ENCODE results near the gene IL17RC. TPM values are rescaled to one million over a fixed set of nuclear protein-coding genes. Genes with fewer than 3 reads are reported as not detected.
"Not testable (repeated sequence)": the region's sequence is repeated elsewhere in the genome, so short reads cannot be mapped to it uniquely, and the experiment has no call there.

IL17RC gene
- total and polyA plus RNA-seq, 3 donors from 2014 or later = 12.0 to 26.1 (median 21.0) TPM

DNA sequence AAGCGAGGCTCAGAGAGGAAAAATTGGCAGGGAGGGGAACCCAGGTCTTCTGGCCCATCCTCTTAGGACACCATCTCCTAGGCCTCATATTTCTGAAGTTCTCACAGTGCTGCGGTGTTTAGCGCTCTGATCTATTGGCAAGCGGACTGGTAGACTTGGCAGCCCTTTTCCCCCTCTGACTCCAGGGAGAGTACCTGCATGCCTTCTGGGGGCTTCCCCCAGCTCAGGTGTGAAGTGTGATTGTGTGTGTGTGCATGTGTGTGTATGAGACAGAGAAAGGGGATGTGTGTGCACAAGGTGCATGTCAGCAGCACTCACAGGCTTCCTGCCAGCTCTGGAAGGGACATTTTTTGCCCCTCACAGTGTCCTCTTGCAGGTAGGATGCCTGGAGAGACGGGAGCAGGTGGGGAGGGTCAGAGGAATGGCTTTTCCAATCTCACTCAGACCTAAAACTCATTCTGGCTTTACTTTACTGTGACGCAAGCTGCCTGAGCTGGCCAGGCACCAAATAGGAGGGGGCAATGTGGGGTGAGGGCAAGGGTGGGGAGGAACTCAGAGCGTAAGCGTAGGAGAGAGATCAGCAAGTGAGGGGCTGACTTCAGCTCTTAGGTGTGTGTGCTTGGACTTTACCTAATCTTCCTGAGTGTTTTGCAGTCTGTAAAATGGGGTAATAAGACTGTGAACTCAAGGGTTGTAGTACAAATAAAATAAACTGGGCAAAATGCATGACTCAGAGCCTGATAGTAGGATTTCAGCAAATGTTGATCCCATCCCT, 18.2 kb upstream of the IL17RC start:
- no peaks in the 10 kb centered on the region for H3K27me3 ChIP-seq
- H3K36me3 ChIP-seq (ENCODE audit: low read depth, missing control alignments) = no peaks in the 10 kb centered on the region
- H3K4me3 ChIP-seq = no peak overlapping the region
- no peaks in the 10 kb centered on the region for H3K9me3 ChIP-seq
- intact Hi-C loops (cut with DNase I; ENCODE audit: low total_unique reads) = no loop called here
- WGBS, 2 donors = 78 to 82% methylated on average over 8 of the region's 8 CpGs
- TF ChIP-seq, protein P1, sequence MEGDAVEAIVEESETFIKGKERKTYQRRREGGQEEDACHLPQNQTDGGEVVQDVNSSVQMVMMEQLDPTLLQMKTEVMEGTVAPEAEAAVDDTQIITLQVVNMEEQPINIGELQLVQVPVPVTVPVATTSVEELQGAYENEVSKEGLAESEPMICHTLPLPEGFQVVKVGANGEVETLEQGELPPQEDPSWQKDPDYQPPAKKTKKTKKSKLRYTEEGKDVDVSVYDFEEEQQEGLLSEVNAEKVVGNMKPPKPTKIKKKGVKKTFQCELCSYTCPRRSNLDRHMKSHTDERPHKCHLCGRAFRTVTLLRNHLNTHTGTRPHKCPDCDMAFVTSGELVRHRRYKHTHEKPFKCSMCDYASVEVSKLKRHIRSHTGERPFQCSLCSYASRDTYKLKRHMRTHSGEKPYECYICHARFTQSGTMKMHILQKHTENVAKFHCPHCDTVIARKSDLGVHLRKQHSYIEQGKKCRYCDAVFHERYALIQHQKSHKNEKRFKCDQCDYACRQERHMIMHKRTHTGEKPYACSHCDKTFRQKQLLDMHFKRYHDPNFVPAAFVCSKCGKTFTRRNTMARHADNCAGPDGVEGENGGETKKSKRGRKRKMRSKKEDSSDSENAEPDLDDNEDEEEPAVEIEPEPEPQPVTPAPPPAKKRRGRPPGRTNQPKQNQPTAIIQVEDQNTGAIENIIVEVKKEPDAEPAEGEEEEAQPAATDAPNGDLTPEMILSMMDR (IDR thresholded peaks at IDR 0.05) = no peak
- TF ChIP-seq POLR2A (IDR thresholded peaks at IDR 0.05) = no peak
- H3K27ac ChIP-seq = no peak overlapping the region
- DNase-seq = no peak
- H3K4me1 ChIP-seq = peaks cover 4% of the 10 kb centered on the region

DNA sequence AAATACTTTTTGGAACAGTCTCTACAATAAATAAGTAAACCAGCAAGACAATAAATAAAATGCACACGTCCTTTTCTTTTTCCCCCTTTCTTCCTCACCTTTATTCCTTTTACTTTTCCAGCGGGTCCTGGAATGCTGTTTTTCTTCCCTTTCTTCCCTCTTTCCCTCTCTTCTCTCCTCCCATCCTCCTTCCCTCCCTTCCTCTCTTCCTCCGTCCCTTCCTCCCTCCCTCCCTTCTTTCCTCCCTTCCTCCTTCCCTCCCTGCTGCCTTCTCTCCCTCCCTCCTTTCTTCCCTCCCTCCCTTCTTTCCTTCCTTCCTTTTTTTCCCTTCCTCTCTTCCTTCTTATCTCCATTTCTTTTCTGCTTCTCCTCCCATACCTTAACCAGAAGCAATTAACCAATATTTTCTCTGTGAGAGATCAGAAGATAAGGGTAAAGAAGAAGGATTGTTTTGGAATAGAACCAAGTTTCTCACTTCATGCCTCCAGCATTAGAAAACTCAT, 17.6 kb upstream of the IL17RC start:
- TF ChIP-seq, protein P1 (IDR thresholded peaks at IDR 0.05) = no peak
- no peak for TF ChIP-seq POLR2A (IDR thresholded peaks at IDR 0.05)
- 75 to 76% methylated on average over 3 of the region's 3 CpGs for WGBS, 2 donors
- Histone ChIP-seq H3K27ac (no peak overlapping the region), H3K9me3 (no peaks in the 10 kb centered on the region), H3K4me1 (peaks cover 4% of the 10 kb centered on the region), H3K27me3 (no peaks in the 10 kb centered on the region), H3K36me3 (ENCODE audit: low read depth, missing control alignments) (no peaks in the 10 kb centered on the region), H3K4me3 (no peak overlapping the region)
- intact Hi-C loops (cut with DNase I; ENCODE audit: low total_unique reads) = no loop called here
- DNase-seq = no peak

DNA sequence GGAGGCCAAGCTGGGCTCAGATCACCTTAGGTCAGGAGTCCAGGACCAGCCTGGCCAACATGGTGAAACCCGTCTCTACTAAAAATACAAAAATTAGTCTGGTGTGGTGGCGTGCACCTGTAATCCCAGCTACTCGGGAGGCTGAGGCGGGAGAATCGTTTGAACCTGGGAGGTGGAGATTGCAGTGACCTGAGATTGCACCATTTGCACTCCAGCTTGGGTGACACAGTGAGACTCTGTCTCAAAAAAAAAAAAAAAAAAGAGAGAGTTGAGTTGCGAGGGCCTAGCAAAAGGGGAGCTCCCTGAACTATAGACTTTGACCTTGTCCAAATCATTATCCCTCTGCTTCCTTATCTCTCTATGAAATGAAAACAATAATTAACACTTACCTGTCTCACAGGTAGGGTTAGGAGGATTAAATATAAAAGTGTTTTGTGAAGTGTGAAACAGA, 15.9 kb upstream of the IL17RC start:
- DNase-seq; H3K4me1 ChIP-seq; H3K4me3 ChIP-seq; H3K9me3 ChIP-seq; H3K27ac ChIP-seq; H3K27me3 ChIP-seq; intact Hi-C loops (cut with DNase I; ENCODE audit: low total_unique reads); H3K36me3 ChIP-seq (ENCODE audit: low read depth, missing control alignments): not testable (repeated sequence)
- WGBS, 2 donors = 87 to 93% methylated on average over 6 of the region's 6 CpGs

DNA sequence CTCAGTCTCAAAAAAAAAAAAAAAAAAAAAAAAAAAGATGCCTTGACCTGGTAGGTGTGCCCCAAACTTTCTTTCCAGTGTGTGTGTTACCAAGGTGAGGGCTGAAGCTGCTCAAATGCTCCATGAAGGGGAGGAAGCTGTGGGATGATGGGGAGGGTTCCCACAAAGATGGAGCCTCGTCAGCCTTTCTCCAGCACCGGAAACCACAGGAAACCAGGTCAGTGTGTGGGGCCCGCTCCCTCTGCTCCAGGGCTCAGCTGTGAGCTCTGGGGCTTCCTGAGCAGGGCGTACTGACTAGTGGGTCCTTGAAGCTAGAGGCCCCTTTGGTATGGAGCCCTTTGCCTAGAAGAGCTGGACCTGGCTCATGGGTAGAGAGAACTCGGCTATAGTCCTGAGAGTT, 14.9 kb upstream of the IL17RC start:
- Histone ChIP-seq H3K27ac (no peak overlapping the region), H3K4me3 (no peak overlapping the region), H3K4me1 (peaks cover 4% of the 10 kb centered on the region), H3K36me3 (ENCODE audit: low read depth, missing control alignments) (no peaks in the 10 kb centered on the region), H3K27me3 (no peaks in the 10 kb centered on the region), H3K9me3 (no peaks in the 10 kb centered on the region)
- 77 to 94% methylated on average over 3 to 5 of the region's 5 CpGs for WGBS, 2 donors
- TF ChIP-seq, protein P1 (IDR thresholded peaks at IDR 0.05) = no peak
- no peak for TF ChIP-seq POLR2A (IDR thresholded peaks at IDR 0.05)
- intact Hi-C loops (cut with DNase I; ENCODE audit: low total_unique reads) = no loop called here
- no peak for DNase-seq

DNA sequence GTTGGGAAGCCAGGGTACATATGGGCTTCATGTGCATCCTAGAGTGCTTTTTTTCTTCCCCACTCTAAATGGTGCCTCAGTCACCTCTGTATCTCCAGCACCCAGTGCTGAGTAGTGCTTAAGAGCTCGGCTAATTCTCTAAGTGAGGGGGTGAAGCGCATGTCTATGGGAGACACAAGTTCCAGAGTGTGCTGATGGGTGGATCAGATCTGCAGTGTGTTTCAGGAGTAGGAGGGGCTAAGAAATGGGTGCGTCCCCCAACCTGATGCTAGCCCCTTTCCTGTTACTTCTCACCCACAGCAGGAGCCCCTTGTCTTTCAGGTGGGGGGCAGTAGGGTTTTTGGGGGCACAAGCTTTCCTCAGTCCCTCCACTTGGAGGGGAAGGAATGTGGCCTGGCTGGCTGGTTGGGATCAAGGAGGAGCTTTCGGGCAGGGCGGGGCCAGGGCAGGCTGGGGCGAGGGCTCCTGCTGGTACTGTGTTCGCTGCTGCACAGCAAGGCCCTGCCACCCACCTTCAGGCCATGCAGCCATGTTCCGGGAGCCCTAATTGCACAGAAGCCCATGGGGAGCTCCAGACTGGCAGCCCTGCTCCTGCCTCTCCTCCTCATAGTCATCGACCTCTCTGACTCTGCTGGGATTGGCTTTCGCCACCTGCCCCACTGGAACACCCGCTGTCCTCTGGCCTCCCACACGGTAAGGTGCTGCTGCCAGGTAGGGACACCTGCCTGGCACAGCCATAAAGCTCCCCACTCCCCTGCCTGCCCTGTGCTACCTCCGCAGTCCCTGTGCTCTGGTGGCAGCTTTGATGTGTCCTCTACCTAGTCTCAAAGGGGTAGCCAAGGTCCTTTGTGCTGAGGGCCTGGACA, 14.3 kb upstream of the IL17RC start, which contains the start of gene IL17RE:
IL17RE (plus strand) TSS at position 477 of the 866 bp plus-strand sequence; CDS start at position 562, 85 bp downstream.
- Histone ChIP-seq H3K4me1 (peaks cover 4% of the 10 kb centered on the region), H3K27ac (no peak within 1 kb of the TSS), H3K9me3 (no peaks in the 10 kb centered on the region), H3K4me3 (no peak within 1 kb of the TSS), H3K36me3 (ENCODE audit: low read depth, missing control alignments) (no peaks in the 10 kb centered on the region), H3K27me3 (no peaks in the 10 kb centered on the region)
- TF ChIP-seq, protein P1 (IDR thresholded peaks at IDR 0.05) = no peak
- no peak for TF ChIP-seq POLR2A (IDR thresholded peaks at IDR 0.05)
- intact Hi-C loops (cut with DNase I; ENCODE audit: low total_unique reads) = no loop called here
- 65 to 66% methylated on average over 7 to 13 of the region's 13 CpGs for WGBS, 2 donors
- no peak for DNase-seq
